HG03039 (cell line): ENCODE measurements around the gene OR2T8.

Source experiments
- ATAC-seq: cut with Tn5 transposase; IDR thresholded peaks from one replicate; pipeline ENCODE4 v1.9.1; 2021; ENCODE audit warnings: mild to moderate bottlenecking, moderate library complexity; ENCODE audit not compliant: unreplicated experiment

Gene OR2T8

GRCh38 chr1:247961791-247962190 lies 41.7 kb downstream of the OR2T8 start:
- ATAC-seq = no peak

GRCh38 chr1:247962911-247963588 lies 43.0 kb downstream of the OR2T8 start:
- no peak for ATAC-seq

- ATAC-seq = no peak
These were observed 44.9 kb downstream of the OR2T8 start, which contains the start of gene OR2AK2 for GRCh38 chr1:247964933-247965332. Gene OR2AK2 (plus strand): TSS chr1:247965233. CDS start chr1:247965377, 144 bp downstream.

- ATAC-seq = peak; percentile 69
These were observed 46.6 kb downstream of the OR2T8 start for GRCh38 chr1:247966532-247967204.
